Body of pancreas (tissue), 4 donors: ENCODE results near the gene ARG2. TPM values are rescaled to one million over a fixed set of nuclear protein-coding genes. Genes with fewer than 3 reads are reported as not detected.

Source experiments
- ATAC-seq: fragments of 150-250 bp; one replicate; pipeline ENCODE4 v1.9.1; 2016
- DNase-seq, 4 donors: peaks; one replicate each; pipeline ENCODE4 v3.0.0-alpha.2; 2019
- H3K27ac ChIP-seq, 4 donors: fragments of 200-600 bp; sonication (generic); 1 replicate in 3 of 4; 2 replicates in 1 of 4; pipeline versions ENCODE4 v1.5.1 to v1.6.1; 2016 to 2019; ENCODE audit warnings: mild to moderate bottlenecking in 1 of 4, mixed read lengths in 1 of 4, moderate library complexity in 1 of 4
- H3K27me3 ChIP-seq, 2 donors: fragments of 200-600 bp; sonication (generic); one replicate each; pipeline ENCODE4 v1.6.0; 2016; ENCODE audit warnings: mild to moderate bottlenecking in 1 of 2
- H3K36me3 ChIP-seq, 2 donors: fragments of 200-600 bp; sonication (generic); replicated peaks in 1 of 2; 2 replicates each; pipeline ENCODE4 v1.5.1; 2016; ENCODE audit warnings: low read depth in 2 of 2; ENCODE audit not compliant: insufficient read depth in 1 of 2
- H3K4me1 ChIP-seq: fragments of 200-600 bp; sonication (generic); one replicate; pipeline ENCODE4 v1.6.0; 2016
- H3K4me3 ChIP-seq, 2 donors: fragments of 200-600 bp; sonication (generic); 1 replicate in 1 of 2; 2 replicates in 1 of 2; pipeline ENCODE4 v1.5.1; 2016 to 2019
- H3K9me3 ChIP-seq, 3 donors: fragments of 200-600 bp; sonication (generic); 1 replicate in 2 of 3; 2 replicates in 1 of 3; pipeline ENCODE4 v1.5.1; 2016
- POLR2A ChIP-seq, 3 donors: fragments of 450-650 bp; IDR thresholded peaks; one replicate each; pipeline ENCODE4 v1.6.1; 2016; ENCODE audit warnings: antibody characterized with exemption in 3 of 3, mild to moderate bottlenecking in 2 of 3
- WGBS, 2 donors: methylation state at CpG; one replicate each; pipeline ENCODE4 v1.1.5; 2017; 5-methylcytosine and 5-hydroxymethylcytosine counted together
- intact Hi-C: fragments of 100-400 bp; cut with DNase I; formaldehyde crosslinking; loops from one replicate; pipeline ENCODE4 v1.15.1; 2023
- total RNA-seq, 2 donors: library from RNA; depleted of rRNA; stranded (reverse); fragments of >200 nt; gene quantifications; one replicate each; pipeline ENCODE4 v1.1.0, GENCODE V29; 2016
- TF ChIP-seq, protein P1 (sequence below), 7 experiments: fragments of 450-650 bp in 4 of 7; fragments of 200-600 bp in 3 of 7; sonication (generic) in 3 of 7; IDR thresholded peaks; one replicate each; pipeline ENCODE4 v1.5.1; 2016 to 2019; ENCODE audit warnings: antibody characterized with exemption in 7 of 7

The ARG2 gene
- total RNA-seq, 2 donors from 2014 or later: 3.6 to 4.6 TPM

DNA sequence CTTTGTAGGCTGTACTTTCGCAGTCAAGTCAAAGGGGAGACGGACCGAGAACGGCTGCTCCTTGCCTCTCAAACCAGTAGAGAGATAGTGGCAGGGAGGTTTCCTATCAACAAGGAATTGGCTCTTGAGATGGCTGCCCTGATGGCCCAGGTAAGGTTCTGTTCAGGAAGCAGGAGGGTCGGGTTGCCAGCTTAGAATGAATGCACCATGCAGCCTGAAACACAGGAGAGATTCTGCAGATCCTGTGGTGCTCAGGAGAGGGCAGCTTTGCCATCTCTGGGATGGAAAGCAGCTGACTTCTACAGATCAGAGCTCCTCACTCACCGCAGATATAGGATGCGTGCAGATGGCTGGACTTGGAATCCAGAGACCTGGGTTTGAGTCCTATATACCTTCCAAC, 37.7 kb upstream of the ARG2 start:
- ATAC-seq: no peak
- Histone ChIP-seq H3K36me3 (peaks cover 0 to 20% of the 10 kb centered on the region in 2 donors), H3K27ac (no peak overlapping the region), H3K9me3 (no peaks in the 10 kb centered on the region), H3K4me1 (peaks cover 3% of the 10 kb centered on the region), H3K27me3 (no peaks in the 10 kb centered on the region), H3K4me3 (no peak overlapping the region)
- intact Hi-C loops: loop anchor here (10.0 kb wide), 1 partner anchor 123 kb away; the partner anchor contains the start of gene RDH12
- DNase-seq: no peak
- TF ChIP-seq, protein P1, sequence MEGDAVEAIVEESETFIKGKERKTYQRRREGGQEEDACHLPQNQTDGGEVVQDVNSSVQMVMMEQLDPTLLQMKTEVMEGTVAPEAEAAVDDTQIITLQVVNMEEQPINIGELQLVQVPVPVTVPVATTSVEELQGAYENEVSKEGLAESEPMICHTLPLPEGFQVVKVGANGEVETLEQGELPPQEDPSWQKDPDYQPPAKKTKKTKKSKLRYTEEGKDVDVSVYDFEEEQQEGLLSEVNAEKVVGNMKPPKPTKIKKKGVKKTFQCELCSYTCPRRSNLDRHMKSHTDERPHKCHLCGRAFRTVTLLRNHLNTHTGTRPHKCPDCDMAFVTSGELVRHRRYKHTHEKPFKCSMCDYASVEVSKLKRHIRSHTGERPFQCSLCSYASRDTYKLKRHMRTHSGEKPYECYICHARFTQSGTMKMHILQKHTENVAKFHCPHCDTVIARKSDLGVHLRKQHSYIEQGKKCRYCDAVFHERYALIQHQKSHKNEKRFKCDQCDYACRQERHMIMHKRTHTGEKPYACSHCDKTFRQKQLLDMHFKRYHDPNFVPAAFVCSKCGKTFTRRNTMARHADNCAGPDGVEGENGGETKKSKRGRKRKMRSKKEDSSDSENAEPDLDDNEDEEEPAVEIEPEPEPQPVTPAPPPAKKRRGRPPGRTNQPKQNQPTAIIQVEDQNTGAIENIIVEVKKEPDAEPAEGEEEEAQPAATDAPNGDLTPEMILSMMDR (IDR thresholded peaks at IDR 0.05): no peak
- TF ChIP-seq POLR2A (IDR thresholded peaks at IDR 0.05): no peak
- 86% methylated on average over 7 of the region's 7 CpGs for WGBS, 2 donors

DNA sequence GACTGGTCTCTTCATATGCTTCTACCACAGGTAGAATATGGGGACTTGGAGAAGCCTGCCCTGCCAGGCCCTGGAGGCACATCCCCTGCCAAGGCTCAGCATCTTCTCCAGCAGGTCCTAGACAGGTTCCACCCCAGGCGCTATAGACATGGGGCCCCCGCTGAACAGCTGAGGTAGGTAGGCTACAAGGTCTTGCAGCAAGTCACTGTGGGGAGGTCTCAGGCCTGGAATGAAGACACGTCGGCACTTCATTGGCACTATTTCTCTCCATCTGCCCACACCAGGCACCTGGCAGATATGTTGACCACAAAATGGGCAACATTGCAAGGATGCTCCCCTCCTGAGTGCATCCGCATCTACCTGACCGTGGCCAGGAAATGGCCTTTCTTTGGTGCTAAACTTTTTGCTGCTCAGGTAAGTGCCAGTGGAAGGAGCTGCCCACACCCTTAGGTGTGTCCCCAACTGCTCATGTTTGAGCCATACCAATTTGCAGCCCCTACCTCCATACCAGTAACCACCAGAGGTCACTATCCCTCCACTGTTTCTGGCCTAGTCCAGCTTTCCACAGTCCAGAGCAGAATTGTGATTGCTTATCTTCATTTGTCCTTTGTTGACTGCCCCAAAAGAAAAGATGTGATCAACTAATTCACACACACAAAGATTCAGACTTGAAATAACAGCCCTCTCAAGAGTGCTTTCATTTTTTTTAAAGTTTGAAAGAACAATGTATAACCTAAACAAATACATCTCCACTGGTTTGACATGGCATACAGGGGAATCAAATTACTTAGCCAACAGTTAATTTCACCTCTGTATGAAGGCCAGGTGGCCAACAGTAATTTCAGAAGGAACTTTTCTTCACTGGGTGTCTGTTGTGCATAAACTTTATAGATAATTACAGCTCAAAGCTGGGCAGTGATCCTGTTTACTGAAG, 35.7 kb upstream of the ARG2 start:
- no peaks in the 10 kb centered on the region for H3K9me3 ChIP-seq
- no peak overlapping the region for H3K27ac ChIP-seq
- TF ChIP-seq, protein P1 (IDR thresholded peaks at IDR 0.05): peak; percentile 37 to 74 (median 63)
- no peak for TF ChIP-seq POLR2A (IDR thresholded peaks at IDR 0.05)
- no peak overlapping the region for H3K4me3 ChIP-seq
- no peaks in the 10 kb centered on the region for H3K27me3 ChIP-seq
- ATAC-seq (peak; percentile 74), DNase-seq (peak in 3 of 4 donors; percentile 46 to 60 (median 53))
- WGBS, 2 donors: 94 to 97% methylated on average over 4 to 6 of the region's 6 CpGs
- intact Hi-C loops: loop anchor here (10.0 kb wide), 1 partner anchor 121 kb away; the partner anchor contains the start of gene RDH12
- H3K36me3 ChIP-seq: peaks cover 0 to 26% of the 10 kb centered on the region in 2 donors
- H3K4me1 ChIP-seq: no peaks in the 10 kb centered on the region

DNA sequence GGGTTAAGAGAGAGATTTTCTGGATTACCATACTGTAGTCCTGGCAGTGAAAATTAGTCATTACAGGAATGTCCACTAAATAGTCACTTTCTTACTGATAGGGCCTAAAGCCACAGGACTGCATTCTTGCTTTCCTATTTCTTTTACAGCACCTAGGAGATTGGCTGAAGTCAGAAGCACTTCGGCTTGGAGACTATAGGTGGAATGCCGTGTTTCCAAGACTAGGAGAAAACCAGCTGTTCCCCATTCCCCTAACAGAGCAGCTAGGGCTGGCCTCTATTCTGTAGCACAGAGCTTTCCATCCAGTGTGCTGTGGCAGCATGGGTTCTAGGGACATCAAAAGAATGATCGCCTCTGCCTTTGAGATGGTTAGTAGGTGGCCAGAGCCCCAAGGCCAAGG, 34.7 kb upstream of the ARG2 start:
- no peaks in the 10 kb centered on the region for H3K4me1 ChIP-seq
- ATAC-seq (no peak), DNase-seq (no peak)
- intact Hi-C loops: loop anchor here (10.0 kb wide), 1 partner anchor 120 kb away; the partner anchor contains the start of gene RDH12
- WGBS, 2 donors: 100% methylated on average over 3 of the region's 3 CpGs
- peaks cover 0 to 27% of the 10 kb centered on the region in 2 donors for H3K36me3 ChIP-seq
- H3K9me3 ChIP-seq: no peaks in the 10 kb centered on the region
- H3K27me3 ChIP-seq: no peaks in the 10 kb centered on the region
- no peak overlapping the region for H3K4me3 ChIP-seq
- H3K27ac ChIP-seq: no peak overlapping the region
- no peak for TF ChIP-seq POLR2A (IDR thresholded peaks at IDR 0.05)
- TF ChIP-seq, protein P1 (IDR thresholded peaks at IDR 0.05): no peak

DNA sequence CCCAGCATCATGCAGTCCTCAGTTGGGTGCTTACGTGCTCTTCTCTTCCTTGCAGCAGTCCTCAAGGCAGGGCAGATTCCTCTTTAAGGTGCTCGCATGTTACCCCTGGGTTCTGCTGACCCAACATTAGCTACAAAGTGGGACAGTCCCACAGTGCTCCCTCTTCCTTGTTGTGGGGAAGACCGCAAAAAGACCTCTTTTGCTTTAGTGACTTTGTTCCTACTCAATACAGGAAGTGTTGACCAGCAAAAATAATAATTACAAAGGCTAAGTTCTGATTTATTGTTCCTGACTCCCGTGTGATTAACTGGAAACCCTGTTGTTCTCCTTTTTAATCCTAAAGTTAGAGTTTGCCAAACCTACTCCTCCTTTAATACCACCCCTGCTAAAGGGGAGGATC, 33.4 kb upstream of the ARG2 start:
- no peak for DNase-seq
- H3K36me3 ChIP-seq: peaks cover 0 to 19% of the 10 kb centered on the region in 2 donors
- no peaks in the 10 kb centered on the region for H3K9me3 ChIP-seq
- H3K27me3 ChIP-seq: no peaks in the 10 kb centered on the region
- H3K27ac ChIP-seq: no peak overlapping the region
- ATAC-seq: no peak
- intact Hi-C loops: loop anchor here (10.0 kb wide), 1 partner anchor 118 kb away; the partner anchor contains the start of gene RDH12
- no peak for TF ChIP-seq POLR2A (IDR thresholded peaks at IDR 0.05)
- TF ChIP-seq, protein P1 (IDR thresholded peaks at IDR 0.05): no peak
- 81 to 90% methylated on average over 4 of the region's 4 CpGs for WGBS, 2 donors
- H3K4me3 ChIP-seq: no peak overlapping the region
- H3K4me1 ChIP-seq: no peaks in the 10 kb centered on the region
